ENCODE results near the gene PSMC3IP.

DNA sequence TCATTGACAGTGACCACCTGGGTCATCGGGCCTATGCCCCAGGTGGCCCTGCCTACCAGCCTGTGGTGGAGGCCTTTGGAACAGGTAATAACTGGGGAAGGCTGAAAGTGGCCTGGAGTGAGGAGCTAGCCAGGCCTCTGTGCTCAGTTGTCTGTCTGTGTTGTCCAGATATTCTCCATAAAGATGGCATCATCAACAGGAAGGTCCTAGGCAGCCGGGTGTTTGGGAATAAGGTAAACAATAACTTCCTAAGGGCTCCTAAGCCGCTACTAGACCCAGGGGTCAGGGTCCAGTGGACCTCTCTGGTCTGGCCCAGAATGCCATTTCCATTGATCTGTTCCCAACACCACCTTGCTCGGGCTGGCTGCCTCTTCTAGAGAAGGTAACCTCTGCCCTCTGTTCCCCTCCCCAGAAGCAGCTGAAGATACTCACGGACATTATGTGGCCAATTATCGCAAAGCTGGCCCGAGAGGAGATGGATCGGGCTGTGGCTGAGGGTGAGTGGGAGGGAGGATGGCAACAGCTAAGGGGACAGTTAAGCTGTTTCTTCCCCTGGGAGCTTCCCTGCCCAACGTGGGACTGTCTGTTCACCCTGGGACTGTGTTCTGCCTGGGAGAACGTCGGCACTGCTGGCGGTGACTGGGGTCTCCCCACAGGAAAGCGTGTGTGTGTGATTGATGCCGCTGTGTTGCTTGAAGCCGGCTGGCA is 12.6 kb downstream of the PSMC3IP start:
- TF ChIP-seq, protein P1, sequence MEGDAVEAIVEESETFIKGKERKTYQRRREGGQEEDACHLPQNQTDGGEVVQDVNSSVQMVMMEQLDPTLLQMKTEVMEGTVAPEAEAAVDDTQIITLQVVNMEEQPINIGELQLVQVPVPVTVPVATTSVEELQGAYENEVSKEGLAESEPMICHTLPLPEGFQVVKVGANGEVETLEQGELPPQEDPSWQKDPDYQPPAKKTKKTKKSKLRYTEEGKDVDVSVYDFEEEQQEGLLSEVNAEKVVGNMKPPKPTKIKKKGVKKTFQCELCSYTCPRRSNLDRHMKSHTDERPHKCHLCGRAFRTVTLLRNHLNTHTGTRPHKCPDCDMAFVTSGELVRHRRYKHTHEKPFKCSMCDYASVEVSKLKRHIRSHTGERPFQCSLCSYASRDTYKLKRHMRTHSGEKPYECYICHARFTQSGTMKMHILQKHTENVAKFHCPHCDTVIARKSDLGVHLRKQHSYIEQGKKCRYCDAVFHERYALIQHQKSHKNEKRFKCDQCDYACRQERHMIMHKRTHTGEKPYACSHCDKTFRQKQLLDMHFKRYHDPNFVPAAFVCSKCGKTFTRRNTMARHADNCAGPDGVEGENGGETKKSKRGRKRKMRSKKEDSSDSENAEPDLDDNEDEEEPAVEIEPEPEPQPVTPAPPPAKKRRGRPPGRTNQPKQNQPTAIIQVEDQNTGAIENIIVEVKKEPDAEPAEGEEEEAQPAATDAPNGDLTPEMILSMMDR (IDR thresholded peaks at IDR 0.05), result no peak
- TF ChIP-seq POLR2A (IDR thresholded peaks at IDR 0.05), result no peak

Measured in adrenal gland (tissue), 5 donors.